GM12878 (cell line): Measurements from ENCODE around the gene GRXCR1. TPM values are rescaled to one million over a fixed set of nuclear protein-coding genes. Genes with fewer than 3 reads are reported as not detected.

ENCODE experiments used
- ATAC-seq: fragments of 200-7000 bp; cut with Tn5 transposase; 3 replicates; pipeline ENCODE4 v1.9.1; 2020; ENCODE audit warnings: mild to moderate bottlenecking, moderate library complexity
- BruUV-seq: library from RNA; stranded (reverse); fragments of 400-500 nt; replicated peaks from 2 replicates; lab custom pipeline; 2021; lab: Mats Ljungman, UMichigan
- CTCF ChIA-PET: fragments of 300-600 bp; sonication (Branson Sonifier 250); formaldehyde crosslinking; extraction: SDS; loops from one replicate; lab custom pipeline; 2021; ENCODE audit warnings: inconsistent platforms; lab: Yijun Ruan, JAX
- POLR2A ChIA-PET: fragments of 350-600 bp; formaldehyde crosslinking; extraction: SDS; loops from one replicate; lab custom pipeline; 2021; ENCODE audit warnings: inconsistent platforms; lab: Charles Lee
- RAD21 ChIA-PET: fragments of 300-600 bp; sonication (Branson Sonifier 250); formaldehyde crosslinking; loops from one replicate; lab custom pipeline; 2023; ENCODE audit warnings: antibody characterized with exemption; ENCODE audit not compliant: unreplicated experiment; lab: Charles Lee
- SMC1A ChIA-PET: fragments of 300-600 bp; sonication (Branson Sonifier 250); formaldehyde crosslinking; loops from one replicate; lab custom pipeline; 2023; ENCODE audit not compliant: unreplicated experiment, uncharacterized antibody; lab: Charles Lee
- DNase-seq: peaks from one replicate; pipeline ENCODE4 v3.0.0-alpha.2; 2011; ENCODE audit warnings: low read depth, low spot score
- FAIRE-seq: peaks from 3 replicates; lab custom pipeline; 2011; peaks lifted over from hg19 to GRCh38; lab: Jason Lieb, UNC
- H2AFZ ChIP-seq: 2 replicates; pipeline ENCODE4 v1.6.0; 2011; ENCODE audit warnings: low read depth, low read length, control low read depth; ENCODE audit not compliant: control insufficient read depth
- H3K27ac ChIP-seq: 2 replicates; pipeline ENCODE4 v1.5.1; 2011; ENCODE audit warnings: control low read depth; ENCODE audit not compliant: control insufficient read depth, insufficient read depth
- H3K27me3 ChIP-seq, 2 experiments: replicated peaks in 1 of 2; 2 replicates each; pipeline versions ENCODE4 v1.6.0 to v1.6.1; 2011; ENCODE audit warnings: low read length in 1 of 2; ENCODE audit not compliant: control insufficient read depth in 2 of 2, insufficient read depth in 2 of 2
- H3K36me3 ChIP-seq, 2 experiments: 2 replicates each; pipeline ENCODE4 v1.5.1; 2011; ENCODE audit warnings: low read length in 1 of 2; ENCODE audit not compliant: control insufficient read depth in 2 of 2, insufficient read depth in 2 of 2
- H3K4me1 ChIP-seq: 2 replicates; pipeline ENCODE4 v1.6.1; 2011; ENCODE audit warnings: mild to moderate bottlenecking, low read length, moderate library complexity, mixed read lengths; ENCODE audit not compliant: control insufficient read depth, insufficient read depth
- H3K4me2 ChIP-seq: 2 replicates; pipeline ENCODE4 v1.6.0; 2011; ENCODE audit warnings: control low read depth; ENCODE audit not compliant: control insufficient read depth, insufficient read depth
- H3K4me3 ChIP-seq: fragments of 200-600 bp; sonication (generic); 2 replicates; pipeline ENCODE4 v1.5.1; 2016
- H3K79me2 ChIP-seq: 2 replicates; pipeline ENCODE4 v1.6.0; 2011; ENCODE audit warnings: low read length; ENCODE audit not compliant: control insufficient read depth, insufficient read depth
- H3K9ac ChIP-seq: 2 replicates; pipeline ENCODE4 v1.8.0; 2011; ENCODE audit warnings: low read length, control low read depth, mixed read lengths; ENCODE audit not compliant: control insufficient read depth, insufficient read depth
- H3K9me3 ChIP-seq: replicated peaks from 3 replicates; pipeline ENCODE4 v1.5.1; 2011; ENCODE audit warnings: mild to moderate bottlenecking, low read length; ENCODE audit not compliant: control insufficient read depth, insufficient read depth
- H4K20me1 ChIP-seq: 2 replicates; pipeline ENCODE4 v1.6.0; 2011; ENCODE audit not compliant: control insufficient read depth, insufficient read depth
- DPF2 ChIP-seq: fragments of 450-650 bp; IDR thresholded peaks from 2 replicates; pipeline ENCODE4 v1.6.1; 2017; ENCODE audit warnings: mild to moderate bottlenecking
- ESRRA ChIP-seq: IDR thresholded peaks from 2 replicates; pipeline ENCODE4 v1.6.1; 2012; ENCODE audit warnings: mild to moderate bottlenecking, low read length, improper control_type of control experiment
- FOXM1 ChIP-seq: IDR thresholded peaks from 2 replicates; pipeline ENCODE4 v1.6.1; 2012; ENCODE audit warnings: low read depth, mild to moderate bottlenecking, inconsistent platforms, low read length, moderate library complexity
- HCFC1 ChIP-seq: fragments of 150-350 bp; IDR thresholded peaks from 2 replicates; pipeline ENCODE4 v1.6.1; 2014; ENCODE audit warnings: low read length
- IKZF2 ChIP-seq, 2 experiments: fragments of 450-650 bp; IDR thresholded peaks; 2 replicates each; pipeline ENCODE4 v1.6.1; 2017; ENCODE audit warnings: mild to moderate bottlenecking in 2 of 2, moderate library complexity in 2 of 2
- MTA3 ChIP-seq: IDR thresholded peaks from 2 replicates; pipeline ENCODE4 v1.6.1; 2012; ENCODE audit warnings: low read length, inconsistent platforms, borderline replicate concordance
- MXI1 ChIP-seq: fragments of 150-350 bp; IDR thresholded peaks from 2 replicates; pipeline ENCODE4 v1.6.1; 2011; ENCODE audit warnings: low read depth, mild to moderate bottlenecking, inconsistent platforms, low read length, improper control_type of control experiment
- SKIL ChIP-seq: fragments of 450-650 bp; IDR thresholded peaks from 2 replicates; pipeline ENCODE4 v1.6.1; 2017; ENCODE audit warnings: mild to moderate bottlenecking, low read depth, inconsistent platforms; ENCODE audit not compliant: poor library complexity, severe bottlenecking
- SMAD1 ChIP-seq: fragments of 450-650 bp; IDR thresholded peaks from 2 replicates; pipeline ENCODE4 v1.6.1; 2018; ENCODE audit warnings: mild to moderate bottlenecking, low read depth; ENCODE audit not compliant: partially characterized antibody
- SP1 ChIP-seq: IDR thresholded peaks from one replicate; pipeline ENCODE4 v1.6.1; 2011; ENCODE audit warnings: low read depth, low read length
- TARDBP ChIP-seq: IDR thresholded peaks from 2 replicates; pipeline ENCODE4 v1.6.1; 2016; ENCODE audit warnings: borderline replicate concordance
- in situ Hi-C: fragments of 300-500 bp; cut with MboI; formaldehyde crosslinking; loops from 9 replicates; pipeline ENCODE4 v1.14.3; 2018; ENCODE audit warnings: mixed read lengths
- intact Hi-C: fragments of 100-400 bp; cut with micrococcal nuclease; formaldehyde crosslinking; loops from one replicate; pipeline ENCODE4 v1.14.2; 2022; ENCODE audit not compliant: unreplicated experiment
- polyA plus RNA-seq, 11 experiments: library from polyadenylated mRNA; depleted of rRNA in 4 of 11; unstranded in 6 of 11; stranded (reverse) in 5 of 11; fragments of >200 nt; fragmentation: Nextera tagmentation in 4 of 11; fragmentation: Illumina TruSeq in 1 of 11; extraction: Ambion mirVana in 4 of 11; extraction: Trizol in 1 of 11; gene quantifications; 1 replicate in 1 of 11; 2 replicates in 10 of 11; pipeline versions ENCODE4 v1.2.1 to v1.2.3, GENCODE V29; 2011 to 2016; ENCODE audit warnings: inconsistent platforms in 2 of 11, missing spikeins in 2 of 11, low read depth in 1 of 11
- total RNA-seq, 4 experiments: library from RNA; depleted of rRNA in 3 of 4; stranded (reverse); fragments of >200 nt in 3 of 4; fragmentation: Illumina TruSeq in 1 of 4; extraction: Trizol in 1 of 4; gene quantifications; 2 replicates each; pipeline versions ENCODE4 v1.2.1 to v1.2.3, GENCODE V29; 2013 to 2021
- TF ChIP-seq, protein P1 (sequence below): fragments of 450-650 bp; IDR thresholded peaks from 2 replicates; pipeline ENCODE4 v1.6.1; 2017; ENCODE audit warnings: mild to moderate bottlenecking, moderate library complexity
- TF ChIP-seq, protein P2 (sequence below): fragments of 450-650 bp; IDR thresholded peaks from 2 replicates; pipeline ENCODE4 v1.6.1; 2016; ENCODE audit warnings: mild to moderate bottlenecking
- TF ChIP-seq, protein P3 (sequence below): IDR thresholded peaks from 2 replicates; pipeline ENCODE4 v1.6.1; 2012; ENCODE audit warnings: low read depth, low read length, improper control_type of control experiment

GRXCR1 gene
- total and polyA plus RNA-seq, 10 of the 15 experiments (the other 5 are each of a cell fraction or from before 2014, with no cell fraction given) = not detected

- Histone ChIP-seq H3K4me1 (no peaks in the 10 kb centered on the region), H3K79me2 (no peaks in the 10 kb centered on the region), H3K36me3 (no peaks in the 10 kb centered on the region), H3K4me3 (no peak overlapping the region), H3K9me3 (no peaks in the 10 kb centered on the region), H3K9ac (no peak overlapping the region), H3K4me2 (no peak overlapping the region), H4K20me1 (no peaks in the 10 kb centered on the region), H3K27me3 (no peaks in the 10 kb centered on the region)
- no peak for FAIRE-seq
- in situ Hi-C loops = no loop called here
- ChIA-PET RAD21 (no interaction called here), SMC1A (no interaction called here), POLR2A (no interaction called here), CTCF (no interaction called here)
- ATAC-seq = no peak
- TF ChIP-seq ESRRA = no peak
- no peak for TF ChIP-seq SMAD1
- no peak for TF ChIP-seq MTA3
- TF ChIP-seq MXI1 = no peak
- TF ChIP-seq DPF2 = no peak
- TF ChIP-seq, protein P1, sequence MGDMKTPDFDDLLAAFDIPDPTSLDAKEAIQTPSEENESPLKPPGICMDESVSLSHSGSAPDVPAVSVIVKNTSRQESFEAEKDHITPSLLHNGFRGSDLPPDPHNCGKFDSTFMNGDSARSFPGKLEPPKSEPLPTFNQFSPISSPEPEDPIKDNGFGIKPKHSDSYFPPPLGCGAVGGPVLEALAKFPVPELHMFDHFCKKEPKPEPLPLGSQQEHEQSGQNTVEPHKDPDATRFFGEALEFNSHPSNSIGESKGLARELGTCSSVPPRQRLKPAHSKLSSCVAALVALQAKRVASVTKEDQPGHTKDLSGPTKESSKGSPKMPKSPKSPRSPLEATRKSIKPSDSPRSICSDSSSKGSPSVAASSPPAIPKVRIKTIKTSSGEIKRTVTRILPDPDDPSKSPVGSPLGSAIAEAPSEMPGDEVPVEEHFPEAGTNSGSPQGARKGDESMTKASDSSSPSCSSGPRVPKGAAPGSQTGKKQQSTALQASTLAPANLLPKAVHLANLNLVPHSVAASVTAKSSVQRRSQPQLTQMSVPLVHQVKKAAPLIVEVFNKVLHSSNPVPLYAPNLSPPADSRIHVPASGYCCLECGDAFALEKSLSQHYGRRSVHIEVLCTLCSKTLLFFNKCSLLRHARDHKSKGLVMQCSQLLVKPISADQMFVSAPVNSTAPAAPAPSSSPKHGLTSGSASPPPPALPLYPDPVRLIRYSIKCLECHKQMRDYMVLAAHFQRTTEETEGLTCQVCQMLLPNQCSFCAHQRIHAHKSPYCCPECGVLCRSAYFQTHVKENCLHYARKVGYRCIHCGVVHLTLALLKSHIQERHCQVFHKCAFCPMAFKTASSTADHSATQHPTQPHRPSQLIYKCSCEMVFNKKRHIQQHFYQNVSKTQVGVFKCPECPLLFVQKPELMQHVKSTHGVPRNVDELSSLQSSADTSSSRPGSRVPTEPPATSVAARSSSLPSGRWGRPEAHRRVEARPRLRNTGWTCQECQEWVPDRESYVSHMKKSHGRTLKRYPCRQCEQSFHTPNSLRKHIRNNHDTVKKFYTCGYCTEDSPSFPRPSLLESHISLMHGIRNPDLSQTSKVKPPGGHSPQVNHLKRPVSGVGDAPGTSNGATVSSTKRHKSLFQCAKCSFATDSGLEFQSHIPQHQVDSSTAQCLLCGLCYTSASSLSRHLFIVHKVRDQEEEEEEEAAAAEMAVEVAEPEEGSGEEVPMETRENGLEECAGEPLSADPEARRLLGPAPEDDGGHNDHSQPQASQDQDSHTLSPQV = no peak
- TF ChIP-seq SP1 = no peak
- TF ChIP-seq FOXM1 = no peak
- no peak for TF ChIP-seq HCFC1
- TF ChIP-seq, protein P2, sequence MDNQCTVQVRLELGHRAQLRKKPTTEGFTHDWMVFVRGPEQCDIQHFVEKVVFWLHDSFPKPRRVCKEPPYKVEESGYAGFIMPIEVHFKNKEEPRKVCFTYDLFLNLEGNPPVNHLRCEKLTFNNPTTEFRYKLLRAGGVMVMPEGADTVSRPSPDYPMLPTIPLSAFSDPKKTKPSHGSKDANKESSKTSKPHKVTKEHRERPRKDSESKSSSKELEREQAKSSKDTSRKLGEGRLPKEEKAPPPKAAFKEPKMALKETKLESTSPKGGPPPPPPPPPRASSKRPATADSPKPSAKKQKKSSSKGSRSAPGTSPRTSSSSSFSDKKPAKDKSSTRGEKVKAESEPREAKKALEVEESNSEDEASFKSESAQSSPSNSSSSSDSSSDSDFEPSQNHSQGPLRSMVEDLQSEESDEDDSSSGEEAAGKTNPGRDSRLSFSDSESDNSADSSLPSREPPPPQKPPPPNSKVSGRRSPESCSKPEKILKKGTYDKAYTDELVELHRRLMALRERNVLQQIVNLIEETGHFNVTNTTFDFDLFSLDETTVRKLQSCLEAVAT = no peak
- TF ChIP-seq IKZF2 (IDR thresholded peaks at IDR 0.05) = no peak
- no peak for TF ChIP-seq TARDBP
- TF ChIP-seq, protein P3, sequence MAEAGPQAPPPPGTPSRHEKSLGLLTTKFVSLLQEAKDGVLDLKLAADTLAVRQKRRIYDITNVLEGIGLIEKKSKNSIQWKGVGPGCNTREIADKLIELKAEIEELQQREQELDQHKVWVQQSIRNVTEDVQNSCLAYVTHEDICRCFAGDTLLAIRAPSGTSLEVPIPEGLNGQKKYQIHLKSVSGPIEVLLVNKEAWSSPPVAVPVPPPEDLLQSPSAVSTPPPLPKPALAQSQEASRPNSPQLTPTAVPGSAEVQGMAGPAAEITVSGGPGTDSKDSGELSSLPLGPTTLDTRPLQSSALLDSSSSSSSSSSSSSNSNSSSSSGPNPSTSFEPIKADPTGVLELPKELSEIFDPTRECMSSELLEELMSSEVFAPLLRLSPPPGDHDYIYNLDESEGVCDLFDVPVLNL = no peak
- TF ChIP-seq SKIL = no peak
- TF ChIP-seq, all 136 proteins: peak for 0
- BruUV-seq = no TSS peak
- DNase-seq = no peak
- Histone ChIP-seq H2AFZ (no peak overlapping the region), H3K27ac (no peak overlapping the region)
- intact Hi-C loops = no loop called here
Measured at GRCh38 chr4:42928582-42928981, 36.1 kb downstream of the GRXCR1 start.
